HG03442 (cell line): Measurements from ENCODE around the gene SORL1-AS1.

Experiments used
- ATAC-seq: cut with Tn5 transposase; IDR thresholded peaks from one replicate; pipeline ENCODE4 v1.9.1; 2021; ENCODE audit warnings: mild to moderate bottlenecking, moderate library complexity; ENCODE audit not compliant: unreplicated experiment

The SORL1-AS1 gene

DNA sequence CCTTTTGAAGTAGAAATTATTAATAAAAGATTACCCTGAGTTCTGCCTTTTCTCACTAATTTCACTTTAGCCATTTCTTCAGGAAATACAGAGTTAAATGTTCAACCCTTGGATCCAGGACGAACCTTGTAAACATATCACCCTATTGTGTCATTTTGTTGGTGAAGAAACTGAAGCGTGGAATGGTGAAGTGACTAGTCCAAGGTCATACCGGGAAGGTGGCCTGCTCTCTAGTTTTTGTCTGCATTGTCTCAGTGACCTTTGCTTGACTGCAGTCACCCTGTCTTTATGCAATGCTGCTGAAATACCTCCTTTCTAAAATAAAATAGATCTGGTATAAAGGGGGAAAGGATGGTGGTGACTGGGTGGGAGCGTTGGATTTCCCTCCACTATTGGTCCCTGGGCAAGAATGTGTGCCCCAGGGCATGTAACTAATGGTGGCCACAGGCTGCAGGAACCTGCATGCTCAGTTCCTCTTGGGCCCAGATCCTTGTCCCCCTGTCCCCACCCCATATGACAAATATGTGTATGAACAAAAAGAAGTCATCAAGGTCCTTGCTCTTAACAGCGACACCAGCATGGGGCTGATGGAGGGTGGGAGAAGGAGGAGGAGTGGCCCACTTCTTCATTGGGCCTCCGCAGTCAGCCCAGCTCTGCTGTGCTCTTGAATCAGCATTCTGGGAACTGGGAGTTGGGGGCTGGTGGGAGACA, 977 bp upstream of the SORL1-AS1 start:
- ATAC-seq, result no peak

- ATAC-seq, result peak; percentile 42
These were observed 670 bp downstream of the SORL1-AS1 start, which contains the start of gene SORL1 for GRCh38 chr11:121451986-121452608. TSS of gene SORL1 (plus strand) at chr11:121452314. CDS start at chr11:121452332, 18 bp downstream.

GRCh38 chr11:121451178-121451985, 1.4 kb downstream of the SORL1-AS1 start:
- ATAC-seq, result no peak

- no peak for ATAC-seq
These were observed 2.4 kb downstream of the SORL1-AS1 start for GRCh38 chr11:121450401-121450800.

GRCh38 chr11:121449626-121450025, 3.1 kb downstream of the SORL1-AS1 start:
- ATAC-seq, result no peak

DNA sequence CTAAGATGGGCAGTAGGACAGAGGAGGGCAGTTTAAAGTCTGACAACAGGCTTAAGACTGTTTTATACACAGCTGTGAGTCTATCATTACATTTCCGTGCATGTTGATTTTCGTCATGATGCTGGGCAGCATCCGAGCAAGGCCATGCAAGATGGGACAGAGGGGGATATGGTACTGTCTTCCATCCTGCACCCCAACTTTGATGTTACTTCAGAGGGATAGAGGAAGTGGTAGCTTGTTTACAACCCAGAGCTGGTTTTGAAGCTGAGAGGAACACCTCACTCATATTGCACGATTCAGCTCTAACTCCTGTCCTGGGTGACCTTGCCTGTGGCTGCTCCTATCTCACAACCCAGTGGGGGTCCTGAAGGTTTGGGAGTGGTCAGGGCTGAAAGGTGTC, 3.6 kb downstream of the SORL1-AS1 start:
- no peak for ATAC-seq

DNA sequence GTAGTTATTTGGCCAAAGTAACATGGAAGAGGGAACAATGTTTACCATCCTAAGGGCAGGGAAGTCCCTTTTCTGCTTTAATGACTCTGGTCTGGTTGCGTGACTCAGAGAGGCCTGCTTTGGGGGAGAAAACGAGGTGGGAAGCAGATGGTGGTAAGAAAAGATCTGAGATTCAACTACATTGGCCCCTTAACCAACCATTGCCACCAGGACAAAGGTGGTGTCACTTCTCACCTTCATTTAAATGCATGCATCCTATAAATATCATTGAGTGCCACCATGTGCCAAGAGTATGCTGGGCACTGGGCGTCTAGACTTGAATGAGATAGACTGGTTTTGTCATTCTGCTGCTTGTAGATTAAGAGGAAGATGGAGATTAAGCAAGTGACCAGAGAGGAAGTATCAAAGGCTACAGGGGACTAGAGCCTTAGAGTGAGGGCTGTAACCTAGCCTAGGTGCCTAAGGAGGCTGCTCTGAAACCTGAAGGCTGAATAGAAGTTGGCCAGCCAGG, 4.3 kb downstream of the SORL1-AS1 start:
- no peak for ATAC-seq

DNA sequence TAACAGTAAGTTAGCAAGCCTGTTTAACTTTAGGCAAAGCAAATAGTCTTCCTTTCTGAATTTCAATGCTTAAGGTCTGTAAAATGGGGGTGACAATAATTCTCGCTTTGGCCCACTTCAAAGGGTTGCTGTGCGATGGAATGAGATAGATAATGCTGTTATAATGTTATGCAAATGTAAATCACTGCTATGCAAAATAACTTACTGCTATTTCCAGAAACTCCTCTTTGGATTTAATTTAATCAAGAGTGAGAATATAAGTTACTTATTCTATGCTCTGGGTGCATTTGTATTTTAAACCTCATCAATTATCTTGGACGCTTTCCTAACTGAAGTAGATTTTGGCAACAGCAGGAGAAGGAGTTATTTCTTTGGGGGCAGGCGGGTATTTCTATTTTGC, 4.8 kb downstream of the SORL1-AS1 start:
- ATAC-seq, result no peak

DNA sequence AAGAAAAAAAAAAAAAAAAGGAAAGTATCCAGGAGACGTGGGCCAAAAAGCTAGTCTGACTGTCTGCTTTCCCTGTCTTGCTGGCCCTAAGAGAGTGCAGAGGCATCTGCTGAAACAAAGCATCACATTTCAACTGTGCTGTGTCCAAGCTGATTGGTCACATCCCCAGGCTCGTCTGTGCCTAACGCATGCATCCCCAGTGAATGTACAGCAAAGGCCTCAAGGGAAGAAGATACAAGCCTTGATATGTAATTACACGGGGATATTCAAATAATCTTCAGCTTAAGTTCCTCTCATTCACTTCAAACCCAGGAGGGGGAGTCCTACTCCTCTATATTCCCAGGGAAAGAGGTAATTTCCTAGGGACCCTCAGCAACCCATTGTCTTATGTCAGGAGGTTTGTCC, 6.0 kb downstream of the SORL1-AS1 start:
- ATAC-seq, result no peak

DNA sequence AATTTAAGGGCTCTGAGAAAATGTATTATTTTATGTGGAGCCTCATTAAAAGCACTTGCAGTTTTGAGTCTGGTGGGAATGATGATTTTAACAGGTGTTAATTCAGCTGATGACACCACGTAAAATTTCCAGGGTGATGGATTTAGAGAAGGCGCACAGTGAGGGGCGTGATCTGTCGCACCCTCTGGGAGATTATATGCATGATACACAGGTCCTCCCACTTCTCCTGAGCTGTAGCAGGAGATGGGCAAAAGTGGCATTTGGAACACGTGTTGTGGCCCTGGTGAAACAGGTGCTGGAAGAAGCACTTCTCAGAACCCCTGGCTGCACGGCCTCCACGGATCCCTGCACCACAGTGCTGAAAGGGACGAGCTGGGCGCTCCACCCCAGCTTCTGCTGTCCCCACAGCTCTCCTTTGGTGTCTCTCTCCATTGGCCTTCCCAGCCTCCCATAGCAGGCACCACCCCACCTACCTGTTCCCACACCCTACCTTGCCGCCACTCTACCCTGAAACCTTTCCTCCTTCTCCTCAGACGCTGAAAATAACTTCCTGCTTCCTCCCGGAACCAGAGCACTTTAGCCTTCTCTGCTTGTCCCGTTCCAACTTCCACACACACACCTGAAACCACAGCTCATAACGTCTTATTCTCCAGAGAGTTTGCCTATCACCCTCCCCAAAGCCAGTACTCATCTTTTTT, 7.5 kb downstream of the SORL1-AS1 start:
- ATAC-seq, result no peak

- ATAC-seq, result no peak
These were observed 8.2 kb downstream of the SORL1-AS1 start for GRCh38 chr11:121444526-121444925.

DNA sequence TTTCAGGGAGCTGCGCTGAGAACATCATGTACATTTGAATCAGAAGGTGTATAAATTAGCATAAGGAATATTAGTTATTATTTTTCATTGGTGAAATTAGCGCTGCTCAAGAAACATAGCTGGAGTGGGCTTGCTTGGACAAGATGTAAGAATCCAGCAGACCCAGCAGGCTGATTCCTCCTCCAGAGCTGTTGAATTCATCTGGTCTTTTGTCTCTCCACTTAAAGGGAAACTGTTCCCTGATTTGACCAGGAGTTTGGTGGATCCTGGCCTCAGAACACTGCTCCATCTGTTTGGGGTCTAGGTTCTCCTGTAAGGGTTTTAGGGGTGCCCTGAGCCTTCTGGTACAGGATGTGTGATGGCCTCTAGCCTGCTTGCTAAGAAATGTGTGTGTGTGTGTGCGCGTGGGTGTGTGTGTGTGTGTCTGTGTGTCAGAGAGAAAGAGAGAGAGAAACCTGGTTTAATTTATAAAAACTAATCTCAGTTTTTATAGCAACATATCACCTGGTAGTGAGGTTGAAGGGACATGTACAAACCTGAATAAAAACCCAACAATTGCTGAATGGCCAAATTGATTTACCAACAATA, 9.0 kb downstream of the SORL1-AS1 start:
- no peak for ATAC-seq

DNA sequence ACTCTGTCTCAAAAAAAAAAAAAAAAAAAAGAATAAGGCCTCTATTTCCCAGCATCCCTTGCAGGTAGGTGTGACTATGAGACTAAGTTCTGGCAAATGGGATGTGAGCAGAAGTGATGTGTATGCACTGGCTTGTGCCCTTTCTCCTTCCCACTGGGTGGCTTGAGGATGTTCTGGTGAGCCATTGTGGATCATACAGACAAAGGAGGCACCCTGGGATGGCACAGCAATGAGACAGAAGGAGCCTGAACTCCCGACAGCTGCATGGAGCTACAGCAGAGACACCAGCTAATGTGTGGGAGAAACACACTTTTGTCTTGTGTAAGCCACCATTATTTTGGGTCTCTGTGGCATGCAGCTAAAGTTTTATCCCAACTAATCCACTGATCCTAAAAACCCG, 11.2 kb downstream of the SORL1-AS1 start:
- ATAC-seq, result no peak

GRCh38 chr11:121439759-121440158, 13.0 kb downstream of the SORL1-AS1 start:
- no peak for ATAC-seq

- no peak for ATAC-seq
These were observed 13.4 kb downstream of the SORL1-AS1 start for GRCh38 chr11:121439337-121439736.

- ATAC-seq, result no peak
These were observed 15.1 kb downstream of the SORL1-AS1 start for GRCh38 chr11:121437686-121438078.

- ATAC-seq, result no peak
These were observed 15.6 kb downstream of the SORL1-AS1 start for GRCh38 chr11:121437018-121437685.

- ATAC-seq, result no peak
These were observed 16.9 kb downstream of the SORL1-AS1 start for GRCh38 chr11:121435551-121436511.

DNA sequence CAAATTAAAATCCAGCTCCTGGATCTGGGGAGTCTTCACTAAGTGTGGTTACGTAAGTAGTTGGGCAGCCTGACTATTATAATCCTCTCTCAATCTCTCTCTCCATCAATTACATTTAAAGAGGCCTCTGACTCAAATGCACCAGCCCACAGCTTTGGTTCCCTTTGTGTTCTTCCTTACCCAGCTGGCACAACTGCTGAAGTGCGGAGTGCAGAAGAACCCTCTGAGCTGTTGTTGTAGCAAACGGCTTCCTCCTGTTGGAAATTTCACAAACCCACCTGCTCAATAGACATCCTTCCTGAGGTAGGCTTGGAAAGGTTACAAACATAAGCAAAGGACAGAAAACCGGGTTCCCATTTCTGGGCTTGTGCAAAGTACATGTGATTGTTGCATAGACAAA, 17.6 kb downstream of the SORL1-AS1 start:
- no peak for ATAC-seq
